AG09309 (cell line): ENCODE measurements around the gene RDX.
"Not testable (repeated sequence)": the region's sequence is repeated elsewhere in the genome, so short reads cannot be mapped to it uniquely, and the experiment has no call there.

ENCODE experiments used
- DNase-seq: peaks from one replicate; pipeline ENCODE4 v3.0.0-alpha.2; 2010; ENCODE audit warnings: low read depth
- H3K4me3 ChIP-seq: 2 replicates; pipeline ENCODE4 v1.5.1; 2011; ENCODE audit warnings: mild to moderate bottlenecking, low read depth, low read length, moderate library complexity; ENCODE audit not compliant: control insufficient read depth
- TF ChIP-seq, protein P1 (sequence below): IDR thresholded peaks from 2 replicates; pipeline ENCODE4 v1.5.1; 2011; ENCODE audit warnings: mild to moderate bottlenecking, low read depth, low read length, inconsistent platforms; ENCODE audit not compliant: insufficient read depth, control insufficient read depth; ENCODE audit errors: missing control alignments

Gene RDX

DNA sequence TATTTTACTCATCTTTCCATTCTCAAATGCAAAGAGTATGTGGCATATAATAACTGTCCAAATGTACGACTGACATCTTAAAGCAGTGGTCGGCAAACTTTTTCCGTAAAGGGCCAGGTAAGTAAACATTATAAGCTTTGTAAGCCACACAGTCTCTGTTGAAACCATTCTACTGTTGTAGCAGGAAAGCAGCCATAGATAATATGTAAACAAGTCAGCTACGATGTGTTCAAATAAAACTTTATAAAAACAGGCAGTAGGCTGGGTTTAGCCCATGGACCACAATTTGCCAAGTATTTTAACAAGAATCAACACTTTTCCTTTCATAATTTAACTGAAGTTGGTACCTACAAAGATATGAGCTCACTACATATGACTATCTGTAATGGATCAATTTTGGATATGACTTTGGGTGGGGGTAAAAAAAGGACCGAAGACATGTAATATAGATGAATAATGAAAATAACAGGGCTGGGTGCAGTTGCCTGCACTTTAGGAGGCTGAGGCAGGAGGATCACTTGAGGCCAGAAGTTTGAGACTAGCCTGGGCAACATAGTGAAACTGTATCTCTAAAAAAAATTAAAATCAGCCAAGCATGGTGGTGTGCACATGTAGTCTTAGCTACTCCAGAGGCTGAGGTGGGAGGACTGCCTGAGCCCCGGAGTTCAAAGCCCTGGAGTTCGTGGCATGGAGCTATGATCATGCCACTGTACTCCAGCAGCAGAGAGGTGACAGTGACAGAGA lies 5.7 kb downstream of the RDX start:
- no peak overlapping the region for H3K4me3 ChIP-seq
- TF ChIP-seq, protein P1, sequence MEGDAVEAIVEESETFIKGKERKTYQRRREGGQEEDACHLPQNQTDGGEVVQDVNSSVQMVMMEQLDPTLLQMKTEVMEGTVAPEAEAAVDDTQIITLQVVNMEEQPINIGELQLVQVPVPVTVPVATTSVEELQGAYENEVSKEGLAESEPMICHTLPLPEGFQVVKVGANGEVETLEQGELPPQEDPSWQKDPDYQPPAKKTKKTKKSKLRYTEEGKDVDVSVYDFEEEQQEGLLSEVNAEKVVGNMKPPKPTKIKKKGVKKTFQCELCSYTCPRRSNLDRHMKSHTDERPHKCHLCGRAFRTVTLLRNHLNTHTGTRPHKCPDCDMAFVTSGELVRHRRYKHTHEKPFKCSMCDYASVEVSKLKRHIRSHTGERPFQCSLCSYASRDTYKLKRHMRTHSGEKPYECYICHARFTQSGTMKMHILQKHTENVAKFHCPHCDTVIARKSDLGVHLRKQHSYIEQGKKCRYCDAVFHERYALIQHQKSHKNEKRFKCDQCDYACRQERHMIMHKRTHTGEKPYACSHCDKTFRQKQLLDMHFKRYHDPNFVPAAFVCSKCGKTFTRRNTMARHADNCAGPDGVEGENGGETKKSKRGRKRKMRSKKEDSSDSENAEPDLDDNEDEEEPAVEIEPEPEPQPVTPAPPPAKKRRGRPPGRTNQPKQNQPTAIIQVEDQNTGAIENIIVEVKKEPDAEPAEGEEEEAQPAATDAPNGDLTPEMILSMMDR, result no peak
- DNase-seq, result no peak

DNA sequence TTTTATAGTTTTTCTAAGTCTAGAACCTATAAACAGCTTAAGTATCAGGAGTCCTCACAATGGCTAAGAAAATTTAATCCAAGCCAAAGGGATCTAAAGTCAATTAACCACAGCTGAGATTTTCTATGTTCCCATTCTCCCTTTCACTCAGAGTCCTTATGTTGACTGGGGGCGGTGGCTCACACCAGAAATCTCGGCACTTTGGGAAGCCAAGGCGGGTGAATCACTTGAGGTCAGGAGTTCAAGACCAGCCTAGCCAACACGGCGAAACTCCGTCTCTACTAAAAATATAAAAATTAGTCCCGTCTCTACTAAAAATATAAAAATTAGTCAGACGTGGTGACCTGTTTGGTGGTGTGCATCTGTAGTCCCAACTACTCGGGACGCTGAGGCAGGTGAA lies 6.9 kb downstream of the RDX start:
- no peak overlapping the region for H3K4me3 ChIP-seq
- no peak for DNase-seq
- TF ChIP-seq, protein P1, result no peak

DNA sequence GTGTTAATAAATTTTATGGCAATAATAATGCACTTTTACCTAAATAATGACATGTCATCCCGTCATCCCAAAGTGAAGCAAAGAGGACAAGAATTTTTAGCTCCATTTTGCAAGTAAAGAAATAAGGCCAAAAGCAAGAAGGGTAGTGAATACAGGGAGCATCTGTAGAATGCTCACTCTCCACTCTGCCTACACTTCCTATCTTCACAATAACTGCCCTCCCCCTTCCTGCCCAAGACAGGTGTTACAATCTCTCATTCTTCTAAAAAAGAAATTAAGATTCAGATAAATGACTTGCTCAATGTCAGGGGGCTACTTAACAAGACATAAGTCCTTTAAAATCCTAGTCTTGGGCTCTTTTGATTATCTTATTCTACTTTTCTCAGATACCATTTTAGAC lies 8.9 kb downstream of the RDX start:
- TF ChIP-seq, protein P1, result no peak
- no peak for DNase-seq
- no peak overlapping the region for H3K4me3 ChIP-seq

DNA sequence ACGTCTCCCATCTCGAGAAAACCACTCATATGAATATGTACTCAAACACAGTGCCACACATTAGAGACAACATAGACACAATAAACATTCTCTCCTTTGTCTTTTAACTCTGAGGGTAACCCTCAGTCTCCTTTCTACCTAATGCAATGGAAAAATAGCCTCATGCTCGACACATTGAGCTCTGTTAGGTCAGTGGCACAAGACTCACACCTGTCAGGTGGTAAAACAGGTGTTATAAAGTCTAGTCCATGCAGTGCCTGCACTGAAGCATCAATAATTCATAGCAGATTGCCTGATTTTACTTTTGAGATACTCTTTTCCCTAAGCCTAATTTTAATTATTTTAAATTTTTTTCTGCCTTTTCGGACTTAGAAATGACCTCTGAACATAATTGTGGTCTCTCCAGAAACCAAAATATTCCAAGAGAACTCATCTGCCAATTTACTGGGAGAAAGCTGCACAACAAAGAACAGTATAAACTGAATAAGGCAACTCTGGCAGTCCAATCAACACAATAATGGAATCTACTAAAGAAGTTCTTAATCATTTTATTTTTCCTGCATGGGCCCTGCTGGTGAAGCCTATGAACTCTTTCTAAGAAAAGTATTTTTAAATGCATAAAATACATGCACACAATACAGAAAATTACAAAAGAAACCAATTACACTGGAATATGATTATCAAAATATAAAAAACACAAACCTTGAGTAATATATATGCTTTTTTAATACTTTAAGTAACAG lies 9.9 kb downstream of the RDX start:
- no peak for DNase-seq
- no peak overlapping the region for H3K4me3 ChIP-seq
- TF ChIP-seq, protein P1, result no peak

DNA sequence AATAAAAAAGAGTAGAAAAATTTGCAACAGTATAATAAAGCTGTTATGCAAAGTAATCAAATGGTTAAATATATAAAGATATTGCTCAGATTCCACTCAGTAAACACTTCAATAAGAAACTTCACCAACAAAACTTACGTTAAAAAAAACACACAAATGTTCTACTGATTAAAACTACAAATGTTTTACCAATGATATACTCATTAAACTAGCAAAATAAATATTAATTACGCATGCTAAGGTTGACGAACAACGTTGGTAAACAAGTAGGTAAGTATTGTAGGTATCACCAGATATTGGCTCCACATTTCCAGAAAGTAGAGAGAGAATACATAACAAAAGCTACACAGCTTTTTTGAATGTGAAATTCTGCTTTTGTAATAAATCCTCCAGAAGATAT lies 12.6 kb downstream of the RDX start:
- no peak for DNase-seq
- no peak overlapping the region for H3K4me3 ChIP-seq
- TF ChIP-seq, protein P1, result no peak

DNA sequence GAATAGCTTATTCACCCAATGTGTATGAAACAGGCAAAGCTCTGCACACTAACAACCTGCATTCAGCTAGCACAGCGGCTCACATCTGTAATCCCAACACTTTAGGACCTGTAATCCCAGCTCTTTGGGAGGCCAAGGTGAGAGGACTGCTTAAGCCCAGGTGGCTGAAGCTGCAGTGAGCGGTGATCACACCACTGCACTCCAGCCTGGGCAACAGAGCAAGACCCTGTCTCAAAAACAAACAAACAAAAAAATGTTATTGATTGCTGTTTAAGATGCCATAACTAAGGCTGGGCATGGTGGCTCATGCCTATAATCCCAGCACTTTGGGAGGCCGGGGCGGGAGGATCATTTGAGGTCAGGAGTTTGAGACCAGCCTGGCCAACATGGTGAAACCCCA lies 15.8 kb downstream of the RDX start:
- not testable (repeated sequence) for DNase-seq, H3K4me3 ChIP-seq

DNA sequence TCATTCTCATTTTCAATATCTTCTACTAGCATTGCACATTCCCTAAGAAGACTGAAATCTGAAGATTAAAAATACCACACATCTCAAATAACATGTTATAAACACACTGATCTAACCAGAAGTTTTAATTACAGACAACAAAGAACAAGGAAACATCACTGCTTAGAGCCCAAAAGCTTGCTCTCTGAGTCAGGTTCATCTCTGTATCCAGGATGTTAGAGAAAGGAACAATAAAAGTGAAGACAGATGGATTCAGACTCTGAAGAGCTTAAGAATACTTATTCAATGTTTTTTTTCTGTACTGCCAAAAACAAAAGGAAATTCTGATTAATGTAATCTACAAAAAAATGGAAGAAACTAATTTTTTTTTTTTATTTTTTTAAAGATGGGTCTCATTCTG lies 16.5 kb downstream of the RDX start:
- TF ChIP-seq, protein P1, result no peak
- no peak for DNase-seq
- H3K4me3 ChIP-seq, result no peak overlapping the region
